ENCODE data around the gene BRD3. TPM values are rescaled to one million over a fixed set of nuclear protein-coding genes. Genes with fewer than 3 reads are reported as not detected.

The BRD3 gene
- total RNA-seq, 1 experiment from 2014 or later, result 63.1 TPM

- Histone ChIP-seq H2AK5ac (ENCODE audit: insufficient read length, low read length) (no peak overlapping the region), H3K23me2 (ENCODE audit: insufficient read length, low read depth, low read length, poor library complexity, severe bottlenecking) (peaks cover 13% of the 10 kb centered on the region), H2AFZ (ENCODE audit: low read length) (no peak overlapping the region), H3K18ac (ENCODE audit: insufficient read length, low read depth, low read length) (no peak overlapping the region), H2BK20ac (ENCODE audit: low read depth, low read length, poor library complexity, severe bottlenecking) (no peak overlapping the region), H3K23ac (ENCODE audit: insufficient read length, low read depth, low read length) (no peak overlapping the region), H3T11ph (ENCODE audit: low read length) (no peak overlapping the region), H3K79me2 (ENCODE audit: insufficient read depth, low read length) (peaks cover 64% of the 10 kb centered on the region; the same call in 1 of the 2 replicates), H3K9ac (ENCODE audit: extremely low read depth, insufficient read length, low read length) (no peak overlapping the region), H2BK120ac (ENCODE audit: low read depth, low read length, poor library complexity, severe bottlenecking) (no peak overlapping the region), H3K27me3 (ENCODE audit: insufficient read depth, low read length) (no peaks in the 10 kb centered on the region), H2BK5ac (ENCODE audit: insufficient read length, low read length) (no peak overlapping the region), H4K20me1 (ENCODE audit: control insufficient read depth, insufficient read depth, insufficient read length) (peaks cover 3% of the 10 kb centered on the region), H4K91ac (ENCODE audit: insufficient read length, low read depth, low read length) (no peak overlapping the region), H3K9me3 (ENCODE audit: control insufficient read depth, low read depth, low read length) (no peaks in the 10 kb centered on the region), H3K14ac (ENCODE audit: insufficient read depth, low read length) (no peak overlapping the region), H3K27ac (ENCODE audit: insufficient read length, low read depth, low read length) (no peak overlapping the region), H3K4me2 (ENCODE audit: insufficient read depth, insufficient read length, low read length) (no peak overlapping the region), H2BK12ac (ENCODE audit: insufficient read length, low read depth, low read length) (no peak overlapping the region), H3K4me1 (ENCODE audit: insufficient read depth, low read length) (no peaks in the 10 kb centered on the region), H3K79me1 (ENCODE audit: insufficient read depth, low read depth, low read length, poor library complexity, severe bottlenecking) (peaks cover 6% of the 10 kb centered on the region), H4K5ac (ENCODE audit: insufficient read length, low read depth, low read length) (no peak overlapping the region), H4K8ac (replicated peaks; ENCODE audit: insufficient read length, low read depth, low read length) (no peak overlapping the region), H3K56ac (ENCODE audit: insufficient read length, low read depth, low read length) (no peak overlapping the region), H2BK15ac (ENCODE audit: low read depth, low read length) (no peak overlapping the region), H3K4ac (ENCODE audit: low read depth, low read length) (no peak overlapping the region)
- Mint-ChIP-seq H3K27ac (peak overlapping the region in 2 of 3 experiments; percentile 35 to 93; a peak in 2 of 7 replicates), H3K4me1 (peaks cover 24 to 44% of the 10 kb centered on the region in 2 experiments), H3K9me3 (no peaks in the 10 kb centered on the region), H3K36me3 (ENCODE audit: insufficient read depth in 1 of 3, low read depth in 3 of 3) (peaks cover 0 to 14% (median 3%) of the 10 kb centered on the region in 3 experiments; a peak in 4 of 7 replicates), H3K27me3 (ENCODE audit: low read depth) (peaks cover 2% of the 10 kb centered on the region), H3K4me3 (no peak overlapping the region)
- TF ChIP-seq CTCF (conservative IDR thresholded peaks at IDR 0.05), result no peak
- WGBS (ENCODE audit: extremely low coverage, insufficient read length, low lambda C conversion rate), result no CpG with 5 or more reads among the region's 29 CpGs
- DNase-seq, result peak; percentile 25
Measured at GRCh38 chr9:134063571-134064450, 4.0 kb downstream of the BRD3 start.

Data from H9 (cell line).